Endothelial cell of umbilical vein (primary cell): ENCODE measurements around the gene SLC34A2.

Source experiments
- EZH2 ChIP-seq: IDR thresholded peaks from 2 replicates; pipeline ENCODE4 v1.6.1; 2012; ENCODE audit warnings: borderline replicate concordance, low read depth, mild to moderate bottlenecking, moderate library complexity, low read length, inconsistent platforms; ENCODE audit not compliant: severe bottlenecking
- POLR2A ChIP-seq: IDR thresholded peaks from 2 replicates; pipeline ENCODE4 v1.6.1; 2012; ENCODE audit warnings: low read depth, mild to moderate bottlenecking, control low read depth, low read length
- TF ChIP-seq, protein P1 (sequence below), 2 donors: IDR thresholded peaks; 1 replicate in 1 of 2; 2 replicates in 1 of 2; pipeline ENCODE4 v1.5.1; 2011; ENCODE audit warnings: low read length in 2 of 2, mild to moderate bottlenecking in 2 of 2, moderate library complexity in 2 of 2, control low read depth in 1 of 2, inconsistent platforms in 1 of 2, low read depth in 1 of 2; ENCODE audit not compliant: insufficient read depth in 1 of 2; ENCODE audit errors: extremely low read depth in 1 of 2

GRCh38 chr4:25663781-25664180 lies 8.1 kb downstream of the SLC34A2 start:
- TF ChIP-seq POLR2A (no peak), EZH2 (no peak)
- TF ChIP-seq, protein P1, sequence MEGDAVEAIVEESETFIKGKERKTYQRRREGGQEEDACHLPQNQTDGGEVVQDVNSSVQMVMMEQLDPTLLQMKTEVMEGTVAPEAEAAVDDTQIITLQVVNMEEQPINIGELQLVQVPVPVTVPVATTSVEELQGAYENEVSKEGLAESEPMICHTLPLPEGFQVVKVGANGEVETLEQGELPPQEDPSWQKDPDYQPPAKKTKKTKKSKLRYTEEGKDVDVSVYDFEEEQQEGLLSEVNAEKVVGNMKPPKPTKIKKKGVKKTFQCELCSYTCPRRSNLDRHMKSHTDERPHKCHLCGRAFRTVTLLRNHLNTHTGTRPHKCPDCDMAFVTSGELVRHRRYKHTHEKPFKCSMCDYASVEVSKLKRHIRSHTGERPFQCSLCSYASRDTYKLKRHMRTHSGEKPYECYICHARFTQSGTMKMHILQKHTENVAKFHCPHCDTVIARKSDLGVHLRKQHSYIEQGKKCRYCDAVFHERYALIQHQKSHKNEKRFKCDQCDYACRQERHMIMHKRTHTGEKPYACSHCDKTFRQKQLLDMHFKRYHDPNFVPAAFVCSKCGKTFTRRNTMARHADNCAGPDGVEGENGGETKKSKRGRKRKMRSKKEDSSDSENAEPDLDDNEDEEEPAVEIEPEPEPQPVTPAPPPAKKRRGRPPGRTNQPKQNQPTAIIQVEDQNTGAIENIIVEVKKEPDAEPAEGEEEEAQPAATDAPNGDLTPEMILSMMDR (IDR thresholded peaks at IDR 0.05; ENCODE audit: extremely low read depth in 1 of 2, insufficient read depth in 1 of 2, low read depth in 1 of 2, low read length in 2 of 2) = no peak
